Neuron (in vitro differentiated cells): ENCODE results near the gene MYLK4.

Experiments
- H2AFZ ChIP-seq: one replicate; pipeline ENCODE4 v1.6.1; 2013; ENCODE audit warnings: low read depth, mild to moderate bottlenecking, inconsistent platforms, low read length, moderate library complexity
- H3K27me3 ChIP-seq: one replicate; pipeline ENCODE4 v1.6.1; 2013; ENCODE audit warnings: low read length; ENCODE audit not compliant: insufficient read depth
- H3K36me3 ChIP-seq: one replicate; pipeline ENCODE4 v1.6.1; 2013; ENCODE audit warnings: low read length; ENCODE audit not compliant: insufficient read depth
- H3K4me1 ChIP-seq: one replicate; pipeline ENCODE4 v1.6.1; 2013; ENCODE audit warnings: low read length; ENCODE audit not compliant: insufficient read depth
- H3K4me3 ChIP-seq: 2 replicates; pipeline ENCODE4 v1.5.1; 2013; ENCODE audit warnings: mild to moderate bottlenecking, low read length, moderate library complexity
- H3K9me3 ChIP-seq: one replicate; pipeline ENCODE4 v1.6.1; 2013; ENCODE audit warnings: low read length

The MYLK4 gene

GRCh38 chr6:2760882-2761842 is 10.4 kb upstream of the MYLK4 start:
- Histone ChIP-seq H2AFZ (no peak overlapping the region), H3K4me1 (peaks cover 4% of the 10 kb centered on the region), H3K9me3 (no peaks in the 10 kb centered on the region), H3K36me3 (no peaks in the 10 kb centered on the region), H3K27me3 (no peaks in the 10 kb centered on the region), H3K4me3 (no peak overlapping the region)

- no peak overlapping the region for H2AFZ ChIP-seq
- H3K27me3 ChIP-seq: no peaks in the 10 kb centered on the region
- no peak overlapping the region for H3K4me3 ChIP-seq
- H3K36me3 ChIP-seq: no peaks in the 10 kb centered on the region
- no peaks in the 10 kb centered on the region for H3K4me1 ChIP-seq
- no peaks in the 10 kb centered on the region for H3K9me3 ChIP-seq
These were observed 8.3 kb upstream of the MYLK4 start for GRCh38 chr6:2758980-2759379.

- Histone ChIP-seq H3K4me3 (no peak overlapping the region), H3K9me3 (no peaks in the 10 kb centered on the region), H3K4me1 (no peaks in the 10 kb centered on the region), H3K36me3 (no peaks in the 10 kb centered on the region), H2AFZ (no peak overlapping the region), H3K27me3 (no peaks in the 10 kb centered on the region)
These were observed 6.0 kb upstream of the MYLK4 start for GRCh38 chr6:2756687-2757224.

GRCh38 chr6:2756241-2756640 is 5.5 kb upstream of the MYLK4 start:
- Histone ChIP-seq H3K36me3 (no peaks in the 10 kb centered on the region), H3K9me3 (no peaks in the 10 kb centered on the region), H3K27me3 (no peaks in the 10 kb centered on the region), H3K4me3 (no peak overlapping the region), H2AFZ (no peak overlapping the region), H3K4me1 (no peaks in the 10 kb centered on the region)

GRCh38 chr6:2755456-2755855 is 4.7 kb upstream of the MYLK4 start:
- H3K36me3 ChIP-seq: no peaks in the 10 kb centered on the region
- H3K4me3 ChIP-seq: no peak overlapping the region
- H3K27me3 ChIP-seq: no peaks in the 10 kb centered on the region
- no peaks in the 10 kb centered on the region for H3K4me1 ChIP-seq
- no peak overlapping the region for H2AFZ ChIP-seq
- H3K9me3 ChIP-seq: no peaks in the 10 kb centered on the region

- Histone ChIP-seq H3K4me1 (no peaks in the 10 kb centered on the region), H3K36me3 (no peaks in the 10 kb centered on the region), H3K4me3 (no peak overlapping the region), H2AFZ (no peak overlapping the region), H3K27me3 (no peaks in the 10 kb centered on the region), H3K9me3 (no peaks in the 10 kb centered on the region)
These were observed 4.2 kb upstream of the MYLK4 start for GRCh38 chr6:2754911-2755310.

GRCh38 chr6:2754393-2754792 is 3.7 kb upstream of the MYLK4 start:
- no peaks in the 10 kb centered on the region for H3K36me3 ChIP-seq
- H3K4me1 ChIP-seq: peaks cover 5% of the 10 kb centered on the region
- no peaks in the 10 kb centered on the region for H3K27me3 ChIP-seq
- H3K9me3 ChIP-seq: no peaks in the 10 kb centered on the region
- no peak overlapping the region for H3K4me3 ChIP-seq
- H2AFZ ChIP-seq: no peak overlapping the region

- H3K36me3 ChIP-seq: no peaks in the 10 kb centered on the region
- peaks cover 9% of the 10 kb centered on the region for H3K4me1 ChIP-seq
- no peak overlapping the region for H3K4me3 ChIP-seq
- no peak overlapping the region for H2AFZ ChIP-seq
- H3K9me3 ChIP-seq: no peaks in the 10 kb centered on the region
- no peaks in the 10 kb centered on the region for H3K27me3 ChIP-seq
These were observed 3.0 kb upstream of the MYLK4 start for GRCh38 chr6:2753743-2754142.

- Histone ChIP-seq H3K36me3 (no peaks in the 10 kb centered on the region), H3K4me3 (no peak overlapping the region), H2AFZ (no peak overlapping the region), H3K9me3 (no peaks in the 10 kb centered on the region), H3K4me1 (peaks cover 9% of the 10 kb centered on the region), H3K27me3 (no peaks in the 10 kb centered on the region)
These were observed 2.4 kb upstream of the MYLK4 start for GRCh38 chr6:2753110-2753489.

GRCh38 chr6:2752477-2753109 is 1.9 kb upstream of the MYLK4 start:
- no peak overlapping the region for H3K4me3 ChIP-seq
- H3K9me3 ChIP-seq: no peaks in the 10 kb centered on the region
- H3K36me3 ChIP-seq: no peaks in the 10 kb centered on the region
- H3K4me1 ChIP-seq: peaks cover 9% of the 10 kb centered on the region
- H3K27me3 ChIP-seq: no peaks in the 10 kb centered on the region
- no peak overlapping the region for H2AFZ ChIP-seq

- no peaks in the 10 kb centered on the region for H3K9me3 ChIP-seq
- H3K27me3 ChIP-seq: no peaks in the 10 kb centered on the region
- no peaks in the 10 kb centered on the region for H3K36me3 ChIP-seq
- H3K4me1 ChIP-seq: peaks cover 9% of the 10 kb centered on the region
- no peak overlapping the region for H2AFZ ChIP-seq
- H3K4me3 ChIP-seq: no peak overlapping the region
These were observed 1.1 kb upstream of the MYLK4 start for GRCh38 chr6:2751871-2752270.

GRCh38 chr6:2749969-2750600 is 637 bp downstream of the MYLK4 start:
- Histone ChIP-seq H3K4me3 (no peak overlapping the region), H3K36me3 (no peaks in the 10 kb centered on the region), H2AFZ (no peak overlapping the region), H3K27me3 (no peaks in the 10 kb centered on the region), H3K4me1 (peaks cover 14% of the 10 kb centered on the region), H3K9me3 (no peaks in the 10 kb centered on the region)

GRCh38 chr6:2748183-2748582 is 2.5 kb downstream of the MYLK4 start:
- Histone ChIP-seq H3K4me1 (peaks cover 14% of the 10 kb centered on the region), H2AFZ (no peak overlapping the region), H3K27me3 (no peaks in the 10 kb centered on the region), H3K9me3 (no peaks in the 10 kb centered on the region), H3K4me3 (no peak overlapping the region), H3K36me3 (no peaks in the 10 kb centered on the region)
